VCaP (cell line): ENCODE results near the gene P4HA1.

Source experiments
- H3K27ac ChIP-seq: fragments of 450-650 bp; 2 replicates; pipeline ENCODE4 v1.5.1; 2017
- CTCF ChIP-seq: fragments of 450-650 bp; conservative IDR thresholded peaks from 2 replicates; pipeline ENCODE4 v1.5.1; 2017; ENCODE audit warnings: mild to moderate bottlenecking, moderate library complexity

The P4HA1 gene

GRCh38 chr10:73096449-73097304 is at the start of gene P4HA1:
TSS of gene P4HA1 (minus strand) at chr10:73096866. CDS start at chr10:73074883, 21,983 bp downstream.
- TF ChIP-seq CTCF: peak; percentile 84
- peak within 1 kb of the TSS; percentile 92 for H3K27ac ChIP-seq

- no peak overlapping the region for H3K27ac ChIP-seq
- no peak for TF ChIP-seq CTCF
Observed at GRCh38 chr10:73141603-73142002, 44.9 kb upstream of the P4HA1 start.

- no peak overlapping the region for H3K27ac ChIP-seq
- no peak for TF ChIP-seq CTCF
Observed at GRCh38 chr10:73139251-73139650, 42.6 kb upstream of the P4HA1 start.

- TF ChIP-seq CTCF: no peak
- H3K27ac ChIP-seq: no peak overlapping the region
Observed at GRCh38 chr10:73136627-73137026, 40.0 kb upstream of the P4HA1 start.

- no peak for TF ChIP-seq CTCF
- no peak overlapping the region for H3K27ac ChIP-seq
Observed at GRCh38 chr10:73134727-73135126, 38.1 kb upstream of the P4HA1 start.

GRCh38 chr10:73131913-73132686 is 35.4 kb upstream of the P4HA1 start:
- no peak for TF ChIP-seq CTCF
- H3K27ac ChIP-seq: peak overlapping the region; percentile 48

GRCh38 chr10:73131301-73131700 is 34.6 kb upstream of the P4HA1 start:
- peak overlapping the region; percentile 48 for H3K27ac ChIP-seq
- TF ChIP-seq CTCF: no peak
